ENCODE data around the gene TNK1. TPM values are rescaled to one million over a fixed set of nuclear protein-coding genes. Genes with fewer than 3 reads are reported as not detected.

Gene TNK1
- polyA plus RNA-seq, 1 donor from 2014 or later, result 0.83 TPM

DNA sequence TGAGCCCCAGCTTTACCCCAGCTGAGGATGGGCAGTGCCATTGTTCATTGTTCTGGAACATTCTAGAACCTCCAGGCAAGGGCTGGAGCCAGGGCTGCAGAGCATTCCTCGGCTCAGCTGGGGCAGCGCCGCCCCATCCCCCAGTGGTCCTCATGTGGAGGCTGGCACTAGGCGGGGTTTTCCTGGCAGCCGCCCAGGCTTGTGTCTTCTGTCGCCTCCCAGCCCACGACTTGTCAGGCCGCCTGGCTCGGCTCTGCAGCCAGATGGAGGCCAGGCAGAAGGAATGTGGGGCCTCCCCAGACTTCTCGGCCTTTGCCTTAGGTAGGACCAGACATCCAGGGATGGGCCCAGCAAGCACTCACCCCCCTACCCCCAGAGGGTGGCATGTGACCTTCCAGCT lies 25.8 kb upstream of the TNK1 start, which contains the start of gene TMEM95:
TSS of gene TMEM95 (plus strand) at position 104 of the 400 bp plus-strand sequence. CDS start at position 153, 49 bp downstream.
- no peak within 1 kb of the TSS for H3K4me2 ChIP-seq (ENCODE audit: low read length)
- H2AFZ ChIP-seq (ENCODE audit: low read depth, low read length), result no peak within 1 kb of the TSS
- H3K79me2 ChIP-seq (replicated peaks; ENCODE audit: insufficient read depth, low read length), result peaks cover 3% of the 10 kb centered on the region
- H3K9me3 ChIP-seq (ENCODE audit: low read length), result no peaks in the 10 kb centered on the region
- TF ChIP-seq, protein P1, sequence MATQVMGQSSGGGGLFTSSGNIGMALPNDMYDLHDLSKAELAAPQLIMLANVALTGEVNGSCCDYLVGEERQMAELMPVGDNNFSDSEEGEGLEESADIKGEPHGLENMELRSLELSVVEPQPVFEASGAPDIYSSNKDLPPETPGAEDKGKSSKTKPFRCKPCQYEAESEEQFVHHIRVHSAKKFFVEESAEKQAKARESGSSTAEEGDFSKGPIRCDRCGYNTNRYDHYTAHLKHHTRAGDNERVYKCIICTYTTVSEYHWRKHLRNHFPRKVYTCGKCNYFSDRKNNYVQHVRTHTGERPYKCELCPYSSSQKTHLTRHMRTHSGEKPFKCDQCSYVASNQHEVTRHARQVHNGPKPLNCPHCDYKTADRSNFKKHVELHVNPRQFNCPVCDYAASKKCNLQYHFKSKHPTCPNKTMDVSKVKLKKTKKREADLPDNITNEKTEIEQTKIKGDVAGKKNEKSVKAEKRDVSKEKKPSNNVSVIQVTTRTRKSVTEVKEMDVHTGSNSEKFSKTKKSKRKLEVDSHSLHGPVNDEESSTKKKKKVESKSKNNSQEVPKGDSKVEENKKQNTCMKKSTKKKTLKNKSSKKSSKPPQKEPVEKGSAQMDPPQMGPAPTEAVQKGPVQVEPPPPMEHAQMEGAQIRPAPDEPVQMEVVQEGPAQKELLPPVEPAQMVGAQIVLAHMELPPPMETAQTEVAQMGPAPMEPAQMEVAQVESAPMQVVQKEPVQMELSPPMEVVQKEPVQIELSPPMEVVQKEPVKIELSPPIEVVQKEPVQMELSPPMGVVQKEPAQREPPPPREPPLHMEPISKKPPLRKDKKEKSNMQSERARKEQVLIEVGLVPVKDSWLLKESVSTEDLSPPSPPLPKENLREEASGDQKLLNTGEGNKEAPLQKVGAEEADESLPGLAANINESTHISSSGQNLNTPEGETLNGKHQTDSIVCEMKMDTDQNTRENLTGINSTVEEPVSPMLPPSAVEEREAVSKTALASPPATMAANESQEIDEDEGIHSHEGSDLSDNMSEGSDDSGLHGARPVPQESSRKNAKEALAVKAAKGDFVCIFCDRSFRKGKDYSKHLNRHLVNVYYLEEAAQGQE (IDR thresholded peaks at IDR 0.05; ENCODE audit: borderline replicate concordance), result no peak
- TF ChIP-seq EZH2 (IDR thresholded peaks at IDR 0.05; ENCODE audit: borderline replicate concordance, insufficient read depth, low read length, poor library complexity, severe bottlenecking), result no peak
- TF ChIP-seq EP300 (conservative IDR thresholded peaks at IDR 0.05; ENCODE audit: poor library complexity, severe bottlenecking), result no peak
- TF ChIP-seq SMC3 (conservative IDR thresholded peaks at IDR 0.05; ENCODE audit: poor library complexity), result no peak
- no peak for TF ChIP-seq POLR2AphosphoS5 (IDR thresholded peaks at IDR 0.05)
- TF ChIP-seq, protein P2, sequence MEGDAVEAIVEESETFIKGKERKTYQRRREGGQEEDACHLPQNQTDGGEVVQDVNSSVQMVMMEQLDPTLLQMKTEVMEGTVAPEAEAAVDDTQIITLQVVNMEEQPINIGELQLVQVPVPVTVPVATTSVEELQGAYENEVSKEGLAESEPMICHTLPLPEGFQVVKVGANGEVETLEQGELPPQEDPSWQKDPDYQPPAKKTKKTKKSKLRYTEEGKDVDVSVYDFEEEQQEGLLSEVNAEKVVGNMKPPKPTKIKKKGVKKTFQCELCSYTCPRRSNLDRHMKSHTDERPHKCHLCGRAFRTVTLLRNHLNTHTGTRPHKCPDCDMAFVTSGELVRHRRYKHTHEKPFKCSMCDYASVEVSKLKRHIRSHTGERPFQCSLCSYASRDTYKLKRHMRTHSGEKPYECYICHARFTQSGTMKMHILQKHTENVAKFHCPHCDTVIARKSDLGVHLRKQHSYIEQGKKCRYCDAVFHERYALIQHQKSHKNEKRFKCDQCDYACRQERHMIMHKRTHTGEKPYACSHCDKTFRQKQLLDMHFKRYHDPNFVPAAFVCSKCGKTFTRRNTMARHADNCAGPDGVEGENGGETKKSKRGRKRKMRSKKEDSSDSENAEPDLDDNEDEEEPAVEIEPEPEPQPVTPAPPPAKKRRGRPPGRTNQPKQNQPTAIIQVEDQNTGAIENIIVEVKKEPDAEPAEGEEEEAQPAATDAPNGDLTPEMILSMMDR (IDR thresholded peaks at IDR 0.05; ENCODE audit: poor library complexity, severe bottlenecking), result no peak
- TF ChIP-seq MXI1 (conservative IDR thresholded peaks at IDR 0.05; ENCODE audit: poor library complexity, severe bottlenecking), result no peak
- TF ChIP-seq RAD21 (conservative IDR thresholded peaks at IDR 0.05), result no peak
- TF ChIP-seq TAF1 (IDR thresholded peaks at IDR 0.05; ENCODE audit: low read depth), result no peak
- H3K36me3 ChIP-seq (ENCODE audit: insufficient read depth, low read length), result no peaks in the 10 kb centered on the region
- H3K27me3 ChIP-seq (ENCODE audit: insufficient read depth, low read depth, low read length), result no peaks in the 10 kb centered on the region
- H3K9me2 ChIP-seq (ENCODE audit: insufficient read depth, low read length), result no peaks in the 10 kb centered on the region
- peak within 1 kb of the TSS; percentile 3 for H3K9ac ChIP-seq (ENCODE audit: low read length)
- H4K20me1 ChIP-seq (ENCODE audit: insufficient read depth), result no peaks in the 10 kb centered on the region
- H3K27ac ChIP-seq (ENCODE audit: low read length), result no peak within 1 kb of the TSS
- H3F3A ChIP-seq (ENCODE audit: insufficient read depth, low read length, poor library complexity, severe bottlenecking), result no peaks in the 10 kb centered on the region
- peak within 1 kb of the TSS; percentile 15 for H3K4me3 ChIP-seq (ENCODE audit: low read length)

DNA sequence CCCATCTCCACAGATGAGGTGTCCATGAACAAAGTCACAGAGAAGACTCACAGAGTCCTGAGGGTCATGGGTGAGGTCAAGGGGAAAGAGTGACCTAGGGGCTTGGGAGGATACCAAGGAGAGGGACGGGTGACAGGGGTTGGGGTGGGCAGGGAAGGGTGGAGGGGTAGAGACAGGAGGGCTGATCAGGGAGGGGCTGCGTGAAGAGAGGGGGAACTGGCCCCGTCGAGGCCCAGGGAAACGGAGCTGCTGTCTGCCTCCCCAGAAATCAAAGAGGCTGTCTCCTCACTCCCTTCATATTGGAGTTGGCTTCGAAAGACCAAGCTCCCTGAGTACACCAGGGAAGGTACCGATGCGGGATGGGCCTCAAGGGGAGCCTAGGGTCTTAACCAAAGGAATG lies 25.3 kb upstream of the TNK1 start:
- no peaks in the 10 kb centered on the region for H3K9me3 ChIP-seq (ENCODE audit: low read length)
- H2AFZ ChIP-seq (ENCODE audit: low read depth, low read length), result no peak overlapping the region
- no peak for TF ChIP-seq EP300 (conservative IDR thresholded peaks at IDR 0.05; ENCODE audit: poor library complexity, severe bottlenecking)
- TF ChIP-seq TAF1 (IDR thresholded peaks at IDR 0.05; ENCODE audit: low read depth), result no peak
- no peak for TF ChIP-seq SMC3 (conservative IDR thresholded peaks at IDR 0.05; ENCODE audit: poor library complexity)
- H3K27me3 ChIP-seq (ENCODE audit: insufficient read depth, low read depth, low read length), result no peaks in the 10 kb centered on the region
- H3K9me2 ChIP-seq (ENCODE audit: insufficient read depth, low read length), result no peaks in the 10 kb centered on the region
- H3K4me2 ChIP-seq (ENCODE audit: low read length), result no peak overlapping the region
- no peaks in the 10 kb centered on the region for H3F3A ChIP-seq (ENCODE audit: insufficient read depth, low read length, poor library complexity, severe bottlenecking)
- no peak overlapping the region for H3K4me3 ChIP-seq (ENCODE audit: low read length)
- no peaks in the 10 kb centered on the region for H3K36me3 ChIP-seq (ENCODE audit: insufficient read depth, low read length)
- H3K79me2 ChIP-seq (replicated peaks; ENCODE audit: insufficient read depth, low read length), result peaks cover 3% of the 10 kb centered on the region
- H4K20me1 ChIP-seq (ENCODE audit: insufficient read depth), result no peaks in the 10 kb centered on the region
- no peak overlapping the region for H3K9ac ChIP-seq (ENCODE audit: low read length)
- no peak overlapping the region for H3K27ac ChIP-seq (ENCODE audit: low read length)

Data from neural cell (in vitro differentiated cells).